ENCODE results near the gene VTI1A.

DNA sequence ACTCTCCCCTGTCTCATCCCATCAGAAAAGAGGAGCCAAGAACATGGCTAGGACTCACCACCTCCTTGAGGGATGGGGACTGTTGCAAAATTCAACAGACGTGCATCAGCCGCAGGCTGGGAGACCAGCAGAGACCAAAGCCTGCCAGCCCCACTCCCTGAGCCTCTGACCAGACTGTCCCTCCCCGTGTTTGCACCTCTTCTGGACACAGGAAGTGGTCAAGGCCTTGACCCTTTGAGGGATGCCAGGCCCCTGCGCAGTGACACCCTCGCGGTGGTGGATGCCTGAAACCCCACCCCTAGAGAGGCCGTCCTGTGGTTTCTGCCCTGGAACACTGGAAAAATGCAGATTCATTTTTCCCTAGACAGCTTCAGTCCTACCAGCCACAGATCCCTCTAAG, 374.6 kb downstream of the VTI1A start:
- TF ChIP-seq, protein P1, sequence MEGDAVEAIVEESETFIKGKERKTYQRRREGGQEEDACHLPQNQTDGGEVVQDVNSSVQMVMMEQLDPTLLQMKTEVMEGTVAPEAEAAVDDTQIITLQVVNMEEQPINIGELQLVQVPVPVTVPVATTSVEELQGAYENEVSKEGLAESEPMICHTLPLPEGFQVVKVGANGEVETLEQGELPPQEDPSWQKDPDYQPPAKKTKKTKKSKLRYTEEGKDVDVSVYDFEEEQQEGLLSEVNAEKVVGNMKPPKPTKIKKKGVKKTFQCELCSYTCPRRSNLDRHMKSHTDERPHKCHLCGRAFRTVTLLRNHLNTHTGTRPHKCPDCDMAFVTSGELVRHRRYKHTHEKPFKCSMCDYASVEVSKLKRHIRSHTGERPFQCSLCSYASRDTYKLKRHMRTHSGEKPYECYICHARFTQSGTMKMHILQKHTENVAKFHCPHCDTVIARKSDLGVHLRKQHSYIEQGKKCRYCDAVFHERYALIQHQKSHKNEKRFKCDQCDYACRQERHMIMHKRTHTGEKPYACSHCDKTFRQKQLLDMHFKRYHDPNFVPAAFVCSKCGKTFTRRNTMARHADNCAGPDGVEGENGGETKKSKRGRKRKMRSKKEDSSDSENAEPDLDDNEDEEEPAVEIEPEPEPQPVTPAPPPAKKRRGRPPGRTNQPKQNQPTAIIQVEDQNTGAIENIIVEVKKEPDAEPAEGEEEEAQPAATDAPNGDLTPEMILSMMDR (IDR thresholded peaks at IDR 0.05), result no peak
- TF ChIP-seq CBX2 (IDR thresholded peaks at IDR 0.05; ENCODE audit: borderline replicate concordance, low read depth) (no peak), SMC3 (IDR thresholded peaks at IDR 0.05) (no peak), KDM5A (IDR thresholded peaks at IDR 0.05) (no peak), JUN (IDR thresholded peaks at IDR 0.05) (no peak), EP300 (IDR thresholded peaks at IDR 0.05) (no peak), CHD4 (IDR thresholded peaks at IDR 0.05; ENCODE audit: borderline replicate concordance) (no peak)
- TF ChIP-seq, protein P2, sequence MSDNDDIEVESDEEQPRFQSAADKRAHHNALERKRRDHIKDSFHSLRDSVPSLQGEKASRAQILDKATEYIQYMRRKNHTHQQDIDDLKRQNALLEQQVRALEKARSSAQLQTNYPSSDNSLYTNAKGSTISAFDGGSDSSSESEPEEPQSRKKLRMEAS (IDR thresholded peaks at IDR 0.05), result no peak
- TF ChIP-seq, protein P3, sequence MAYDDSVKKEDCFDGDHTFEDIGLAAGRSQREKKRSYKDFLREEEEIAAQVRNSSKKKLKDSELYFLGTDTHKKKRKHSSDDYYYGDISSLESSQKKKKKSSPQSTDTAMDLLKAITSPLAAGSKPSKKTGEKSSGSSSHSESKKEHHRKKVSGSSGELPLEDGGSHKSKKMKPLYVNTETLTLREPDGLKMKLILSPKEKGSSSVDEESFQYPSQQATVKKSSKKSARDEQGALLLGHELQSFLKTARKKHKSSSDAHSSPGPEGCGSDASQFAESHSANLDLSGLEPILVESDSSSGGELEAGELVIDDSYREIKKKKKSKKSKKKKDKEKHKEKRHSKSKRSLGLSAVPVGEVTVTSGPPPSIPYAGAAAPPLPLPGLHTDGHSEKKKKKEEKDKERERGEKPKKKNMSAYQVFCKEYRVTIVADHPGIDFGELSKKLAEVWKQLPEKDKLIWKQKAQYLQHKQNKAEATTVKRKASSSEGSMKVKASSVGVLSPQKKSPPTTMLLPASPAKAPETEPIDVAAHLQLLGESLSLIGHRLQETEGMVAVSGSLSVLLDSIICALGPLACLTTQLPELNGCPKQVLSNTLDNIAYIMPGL (CRISPR knock-in tag; IDR thresholded peaks at IDR 0.05; ENCODE audit: borderline replicate concordance), result no peak

All from A549 (cell line).